Measurements from ENCODE around the gene SHF.

- TF ChIP-seq CTCF (IDR thresholded peaks at IDR 0.05; ENCODE audit: low read depth, low read length, poor library complexity, severe bottlenecking) (no peak), EZH2phosphoT487 (IDR thresholded peaks at IDR 0.05; ENCODE audit: borderline replicate concordance, low read length) (no peak)
These were observed 3.2 kb downstream of the SHF start for GRCh38 chr15:45184562-45185041.
